Measurements from ENCODE around the gene RALGAPA1. TPM values are rescaled to one million over a fixed set of nuclear protein-coding genes. Genes with fewer than 3 reads are reported as not detected.
A peak's percentile ranks its signal among the peaks of the same experiment; 100 is the strongest.

RALGAPA1 gene
- polyA plus RNA-seq, 1 donor, result 23.0 TPM

- no peak for DNase-seq
Observed at GRCh38 chr14:35534208-35534872, 274.8 kb downstream of the RALGAPA1 start.

GRCh38 chr14:35533357-35534207, 275.5 kb downstream of the RALGAPA1 start, which contains the start of gene INSM2:
INSM2 (plus strand) TSS chr14:35534164; CDS start chr14:35534253, 89 bp downstream.
- peak; percentile 19 for DNase-seq

- DNase-seq, result no peak
Observed at GRCh38 chr14:35532783-35533356, 276.2 kb downstream of the RALGAPA1 start.

- DNase-seq, result no peak
Observed at GRCh38 chr14:35531960-35532747, 276.9 kb downstream of the RALGAPA1 start.

GRCh38 chr14:35526962-35527361, 282.1 kb downstream of the RALGAPA1 start:
- no peak for DNase-seq

DNA sequence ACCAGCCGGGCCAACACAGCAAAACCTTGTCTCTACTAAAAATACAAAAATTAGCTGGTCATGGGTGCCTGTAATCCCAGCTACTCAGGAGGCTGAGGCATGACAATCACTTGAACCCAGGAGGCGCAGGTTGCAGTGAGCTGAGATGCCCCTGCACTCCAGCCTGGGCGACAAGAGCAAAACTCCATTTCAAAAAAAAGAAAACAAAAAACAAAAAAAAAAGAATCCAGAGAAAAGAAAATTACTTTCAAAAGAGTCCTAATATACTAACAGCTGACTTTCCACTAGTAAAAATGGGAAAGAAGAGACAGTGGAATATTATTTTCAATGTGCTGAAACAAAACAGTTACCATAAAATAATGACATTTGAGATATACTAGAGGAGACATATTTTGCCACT, 283.4 kb downstream of the RALGAPA1 start:
- no peak for DNase-seq

GRCh38 chr14:35519986-35520385, 289.1 kb downstream of the RALGAPA1 start:
- no peak for DNase-seq

DNA sequence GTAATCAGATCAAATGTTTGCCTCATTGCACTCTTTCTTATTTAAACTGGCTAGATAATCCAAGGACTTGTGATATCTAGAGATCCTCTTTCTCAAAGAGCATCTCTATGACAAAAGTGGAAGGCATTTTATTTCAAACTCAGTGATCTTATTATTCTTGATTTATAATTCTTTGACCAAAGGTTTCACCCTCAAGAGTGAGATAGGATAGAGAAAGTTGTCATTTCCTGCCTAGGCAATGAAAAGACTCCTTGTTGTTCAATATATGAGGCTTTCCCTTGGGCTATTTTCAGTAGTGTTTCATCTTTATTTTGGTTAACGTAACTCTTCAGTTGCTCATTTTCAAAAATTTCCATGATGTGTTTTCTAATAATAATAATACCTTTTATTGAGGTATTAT, 293.2 kb downstream of the RALGAPA1 start:
- DNase-seq, result no peak

GRCh38 chr14:35512765-35513164, 296.3 kb downstream of the RALGAPA1 start:
- DNase-seq, result no peak

DNA sequence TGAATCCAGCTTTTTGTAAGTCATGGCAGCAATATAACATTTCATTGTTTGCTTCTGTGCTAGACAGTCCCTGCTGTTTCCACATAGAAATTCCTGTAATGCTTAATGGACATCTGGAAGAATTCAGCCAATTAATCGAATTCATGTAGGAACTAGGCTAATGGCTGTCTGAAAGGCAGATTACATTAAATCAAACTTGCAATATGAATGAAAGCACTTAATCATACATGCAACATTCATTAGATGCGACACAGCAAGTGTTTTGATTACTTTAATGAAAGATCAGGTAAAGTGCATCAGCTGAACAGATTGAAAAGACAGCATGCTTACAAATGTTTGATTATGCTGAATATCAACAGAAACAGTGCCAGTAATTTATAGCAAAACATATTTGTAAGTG, 299.2 kb downstream of the RALGAPA1 start:
- no peak for DNase-seq

DNA sequence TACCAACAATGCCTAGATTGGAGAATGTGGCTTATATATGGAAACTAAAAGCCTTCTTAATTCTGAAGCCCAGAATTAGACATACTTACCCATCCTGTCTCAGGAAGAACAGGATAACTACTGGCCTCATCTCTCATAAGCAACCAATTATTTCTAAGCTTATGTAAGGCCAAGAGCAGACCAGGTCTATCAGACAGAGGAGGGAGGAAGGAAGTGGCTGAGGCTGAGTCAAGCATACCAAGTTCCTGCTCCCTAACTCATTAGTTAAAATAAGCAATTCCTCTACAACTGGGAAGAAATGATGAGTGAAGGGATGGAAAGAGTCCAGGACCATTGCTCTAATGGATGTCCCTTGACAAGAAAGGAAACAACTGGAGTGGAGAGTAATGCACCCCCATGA, 302.2 kb downstream of the RALGAPA1 start:
- no peak for DNase-seq

DNA sequence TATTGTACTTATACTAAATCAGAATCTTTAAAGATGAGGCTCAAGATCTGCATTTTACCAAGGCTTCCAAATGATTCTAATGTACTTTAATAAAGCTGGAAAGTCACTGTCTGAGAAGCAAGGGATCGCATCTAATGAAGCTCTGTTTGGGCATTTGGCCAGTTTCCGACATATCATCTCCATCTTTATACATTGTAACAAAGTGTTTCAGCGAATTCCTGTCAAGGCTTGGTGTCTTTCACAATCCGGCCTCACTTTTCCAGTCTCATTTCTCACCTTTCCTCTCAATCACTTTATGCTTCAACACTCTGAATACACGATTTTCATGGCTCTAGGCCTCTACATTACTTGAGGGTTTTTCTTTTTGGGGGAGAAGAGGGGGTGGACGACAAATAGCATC, 302.6 kb downstream of the RALGAPA1 start:
- DNase-seq, result no peak

DNA sequence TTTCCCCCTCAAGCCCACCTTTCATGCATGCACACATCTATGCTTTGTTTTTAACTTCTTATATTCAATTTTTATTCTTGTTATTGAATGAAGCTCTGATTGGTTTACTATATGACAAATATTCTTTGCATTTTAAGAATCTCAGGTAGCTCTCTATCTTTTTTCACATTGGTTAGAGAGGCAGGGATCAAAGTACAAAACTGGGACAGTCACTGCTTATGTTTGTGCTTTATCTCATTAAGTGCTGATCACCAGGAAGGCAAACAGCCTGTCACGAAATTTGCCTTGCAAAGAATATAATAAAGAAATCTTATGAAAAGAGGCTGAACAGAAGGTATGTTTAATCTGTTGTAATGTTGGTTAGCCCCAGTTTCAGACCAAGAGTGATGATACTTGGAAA, 304.8 kb downstream of the RALGAPA1 start:
- DNase-seq, result no peak

DNA sequence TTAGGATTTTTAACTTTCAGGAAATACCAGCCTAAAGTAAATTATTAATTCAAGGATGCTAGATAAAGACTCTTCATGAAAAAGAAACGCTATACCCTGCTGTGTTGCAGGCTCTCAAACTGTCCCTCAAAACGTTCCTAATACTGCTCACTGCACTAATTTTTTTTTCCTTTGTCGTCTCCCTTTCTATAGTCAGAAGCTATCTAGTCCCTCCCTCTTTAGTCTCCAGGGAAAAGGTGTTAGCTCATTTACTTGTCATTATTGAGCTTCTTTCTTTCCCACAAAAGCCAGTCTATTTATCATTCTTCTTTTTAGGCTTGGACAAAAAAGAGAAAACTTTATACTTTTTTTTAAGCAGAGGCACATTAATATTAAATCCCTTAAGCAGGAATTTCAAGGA, 305.4 kb downstream of the RALGAPA1 start:
- DNase-seq, result no peak

DNA sequence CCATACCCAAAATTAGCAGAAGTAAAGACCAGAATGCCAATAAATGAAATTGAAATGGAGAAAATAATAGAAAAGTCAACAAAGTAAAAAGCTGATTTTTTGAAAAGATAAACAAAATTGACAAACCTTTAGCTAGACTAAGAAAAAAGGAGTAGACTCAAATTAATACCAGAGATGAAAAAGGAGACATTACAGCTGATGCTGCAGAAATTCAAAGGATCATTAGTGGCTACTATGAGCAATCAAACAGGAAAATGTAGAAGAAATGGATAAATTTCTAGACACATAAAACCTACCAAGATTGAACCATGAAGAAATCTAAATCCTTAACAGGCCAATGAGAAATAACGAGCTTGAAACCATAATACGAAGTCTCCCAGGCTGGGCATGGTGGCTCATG, 309.9 kb downstream of the RALGAPA1 start:
- DNase-seq, result no peak

GRCh38 chr14:35495278-35495677, 313.8 kb downstream of the RALGAPA1 start:
- no peak for DNase-seq

DNA sequence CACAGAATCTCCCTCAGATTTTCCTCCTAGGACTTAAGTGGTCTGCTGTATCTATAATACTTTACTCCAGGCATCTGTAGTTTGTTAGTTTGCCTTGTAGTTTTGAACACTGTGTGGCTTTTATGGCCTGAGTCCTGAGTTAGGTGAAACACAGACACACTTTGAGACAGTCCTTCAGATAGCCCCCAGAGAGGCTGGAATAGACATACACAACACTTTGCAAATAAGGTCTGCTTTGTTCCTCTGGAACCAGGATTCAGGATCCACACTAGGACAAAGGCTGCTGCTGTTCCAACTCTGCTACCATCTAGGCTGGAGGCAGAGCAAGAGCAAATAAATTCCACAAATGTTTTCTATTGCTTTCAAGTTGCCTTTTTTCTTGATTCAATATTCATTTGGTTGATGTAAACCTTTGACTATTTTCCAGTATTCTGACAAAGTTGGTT, 316.5 kb downstream of the RALGAPA1 start:
- DNase-seq, result no peak

Other genes starting within 250 kb of the RALGAPA1 start
- 17.9 TPM for gene BRMS1L, start 17.0 kb upstream of the RALGAPA1 start, polyA plus RNA-seq (ENCODE audit: insufficient read length)

Data from hindlimb muscle (tissue), 1 donor.